WERI-Rb-1 (cell line): Measurements from ENCODE around the gene BCKDHB.

Experiments
- DNase-seq: peaks from one replicate; pipeline ENCODE4 v3.0.0-alpha.2; 2020
- H3K27ac ChIP-seq: fragments of 250-450 bp; sonication (Bioruptor Pico); 2 replicates; pipeline ENCODE4 v1.5.1; 2020; ENCODE audit warnings: mild to moderate bottlenecking, moderate library complexity
- H3K27me3 ChIP-seq: fragments of 250-450 bp; sonication (Bioruptor Pico); 2 replicates; pipeline ENCODE4 v1.5.1; 2021; ENCODE audit warnings: mild to moderate bottlenecking, low read depth, moderate library complexity; ENCODE audit not compliant: insufficient read depth, severe bottlenecking
- H3K36me3 ChIP-seq: fragments of 250-450 bp; sonication (Bioruptor Pico); 2 replicates; pipeline ENCODE4 v1.5.1; 2020; ENCODE audit warnings: mild to moderate bottlenecking, moderate library complexity
- H3K4me3 ChIP-seq: 2 replicates; pipeline ENCODE4 v1.5.1; 2011; ENCODE audit warnings: low read depth, mild to moderate bottlenecking, control low read depth, low read length
- H3K9me3 ChIP-seq: fragments of 250-450 bp; sonication (Bioruptor Pico); 2 replicates; pipeline ENCODE4 v1.5.1; 2021; ENCODE audit warnings: mild to moderate bottlenecking, moderate library complexity; ENCODE audit not compliant: severe bottlenecking
- CTCF ChIP-seq: IDR thresholded peaks from 2 replicates; pipeline ENCODE4 v1.5.1; 2011; ENCODE audit warnings: low read depth, mild to moderate bottlenecking, control low read depth, inconsistent platforms, low read length

Gene BCKDHB

DNA sequence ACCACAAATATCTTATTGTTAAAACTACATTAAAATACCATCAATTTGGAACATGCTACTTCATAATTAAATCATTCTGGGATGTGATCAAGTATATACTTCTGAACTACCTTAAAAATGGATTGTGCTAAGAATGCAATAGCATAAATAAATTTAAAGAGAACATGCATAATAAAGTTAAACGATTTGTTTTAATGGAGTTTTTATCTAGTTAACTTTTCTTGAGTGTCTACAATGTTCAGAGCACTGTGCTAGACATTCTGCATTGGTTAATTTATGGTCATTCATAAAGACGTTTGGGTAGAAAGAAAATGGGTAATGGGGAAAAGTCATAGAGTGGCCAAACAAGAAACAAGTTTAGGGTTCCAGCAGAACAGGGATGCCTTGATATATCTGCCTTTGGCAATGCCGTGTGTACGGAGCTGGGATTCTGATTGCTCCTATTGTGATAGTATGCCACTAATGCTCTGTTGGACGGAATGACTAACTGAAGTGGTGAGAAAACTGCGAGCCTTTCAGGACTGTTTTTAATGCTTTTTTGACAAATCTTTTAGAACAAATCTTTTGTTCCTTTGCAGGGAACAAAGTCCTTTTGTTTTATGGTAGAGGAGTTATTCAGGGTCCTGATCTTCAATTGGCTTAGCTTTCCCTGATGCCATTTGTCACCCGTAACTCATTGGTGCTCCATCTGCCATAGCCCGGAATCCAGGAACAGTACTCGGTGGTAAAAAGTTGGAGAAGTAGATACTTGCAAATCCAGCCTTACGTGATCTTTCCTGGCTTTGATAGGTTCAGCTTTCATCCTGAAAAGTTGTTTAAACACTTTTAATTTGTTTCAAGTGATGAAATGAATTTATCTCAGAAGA lies 162.6 kb downstream of the BCKDHB start:
- no peak for DNase-seq
- H3K27me3 ChIP-seq: no peaks in the 10 kb centered on the region
- no peaks in the 10 kb centered on the region for H3K9me3 ChIP-seq
- no peak overlapping the region for H3K4me3 ChIP-seq
- H3K27ac ChIP-seq: no peak overlapping the region
- no peak for TF ChIP-seq CTCF
- H3K36me3 ChIP-seq: no peaks in the 10 kb centered on the region

DNA sequence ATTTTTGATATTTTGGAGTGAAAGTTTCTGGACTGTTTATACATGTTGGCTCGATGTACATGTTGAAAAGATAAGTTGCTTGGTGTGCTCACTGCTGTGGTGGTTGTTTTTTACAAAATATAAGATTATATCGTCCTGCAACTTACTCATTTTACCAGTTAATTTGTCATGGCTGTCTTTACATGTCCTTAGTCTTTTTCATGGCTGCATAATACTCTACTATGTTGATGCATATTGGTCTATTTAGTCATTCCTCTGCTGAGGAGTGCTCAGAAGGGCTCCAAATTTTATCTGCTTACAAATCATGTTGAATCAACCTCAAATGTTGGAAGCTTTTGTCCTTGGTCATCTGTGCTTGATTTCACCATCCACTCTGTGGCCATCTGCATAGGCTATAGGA lies 164.6 kb downstream of the BCKDHB start:
- no peak for DNase-seq
- no peaks in the 10 kb centered on the region for H3K9me3 ChIP-seq
- no peak for TF ChIP-seq CTCF

DNA sequence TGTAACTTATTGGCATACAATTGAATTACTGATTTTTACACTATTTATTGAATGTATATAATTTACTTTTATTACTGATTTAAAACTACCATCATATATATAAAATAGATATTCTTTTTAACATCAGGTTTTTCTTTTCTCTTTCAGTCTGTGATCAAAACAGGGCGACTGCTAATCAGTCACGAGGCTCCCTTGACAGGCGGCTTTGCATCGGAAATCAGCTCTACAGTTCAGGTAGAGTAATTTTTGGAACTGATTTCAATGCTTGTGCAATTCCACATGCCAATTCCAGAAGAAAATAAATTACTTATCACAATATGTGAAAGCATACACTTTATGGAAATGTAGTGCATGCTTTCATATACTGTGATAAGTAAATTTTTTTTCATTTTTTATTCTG lies 166.5 kb downstream of the BCKDHB start:
- Histone ChIP-seq H3K36me3 (no peaks in the 10 kb centered on the region), H3K9me3 (no peaks in the 10 kb centered on the region), H3K27me3 (no peaks in the 10 kb centered on the region), H3K27ac (no peak overlapping the region), H3K4me3 (no peak overlapping the region)
- no peak for TF ChIP-seq CTCF
- DNase-seq: no peak

More for the DNA sequence above, 164.6 kb downstream of the BCKDHB start:
- H3K27ac ChIP-seq: no peak overlapping the region
- H3K27me3 ChIP-seq: no peaks in the 10 kb centered on the region
- H3K4me3 ChIP-seq: no peak overlapping the region
- no peaks in the 10 kb centered on the region for H3K36me3 ChIP-seq

DNA sequence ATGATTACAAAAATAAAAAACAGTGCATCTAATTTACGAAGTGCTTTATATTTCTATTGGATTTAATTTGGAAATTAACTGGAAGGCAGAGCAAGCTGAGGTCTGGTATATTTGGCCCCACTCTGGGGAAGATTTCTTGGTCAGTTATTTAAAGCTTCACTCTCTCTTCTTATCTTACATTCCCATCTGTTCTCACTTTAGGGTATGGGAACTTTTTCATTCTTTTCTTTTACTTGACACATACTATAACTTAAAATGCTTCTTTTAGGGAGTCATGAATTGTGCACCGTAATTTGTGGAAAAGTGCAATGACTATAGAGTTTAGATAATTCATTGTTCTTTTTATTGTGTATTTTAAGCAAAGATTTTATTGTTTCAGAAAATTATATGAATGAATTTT lies 170.4 kb downstream of the BCKDHB start:
- Histone ChIP-seq H3K27me3 (no peaks in the 10 kb centered on the region), H3K36me3 (no peaks in the 10 kb centered on the region), H3K4me3 (no peak overlapping the region), H3K27ac (no peak overlapping the region), H3K9me3 (no peaks in the 10 kb centered on the region)
- no peak for TF ChIP-seq CTCF
- DNase-seq: no peak

DNA sequence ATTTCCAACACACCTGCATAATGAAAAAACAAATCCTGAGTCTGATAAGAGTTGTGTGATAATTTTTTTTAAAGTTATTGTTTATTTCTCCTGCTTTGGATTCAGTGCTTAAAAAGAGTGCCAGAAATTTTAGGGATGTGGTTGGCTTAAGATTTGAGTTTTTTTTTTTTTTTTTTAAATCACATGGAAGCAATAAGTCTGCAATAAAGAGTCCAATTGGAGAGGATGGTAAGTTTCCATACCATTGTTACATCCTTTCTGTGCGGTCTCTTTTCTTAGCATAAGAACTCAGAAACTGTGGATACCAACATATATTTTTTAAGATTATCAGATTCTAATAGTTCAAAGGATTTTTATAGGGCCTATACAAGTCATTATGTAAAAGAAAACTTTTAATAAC lies 171.0 kb downstream of the BCKDHB start:
- Histone ChIP-seq H3K4me3 (no peak overlapping the region), H3K27ac (no peak overlapping the region), H3K27me3 (no peaks in the 10 kb centered on the region), H3K9me3 (no peaks in the 10 kb centered on the region), H3K36me3 (no peaks in the 10 kb centered on the region)
- DNase-seq: no peak
- TF ChIP-seq CTCF: no peak
